Psoas muscle (tissue), 8 donors: Measurements from ENCODE around the gene TEX28. TPM values are rescaled to one million over a fixed set of nuclear protein-coding genes. Genes with fewer than 3 reads are reported as not detected.
"Not testable (repeated sequence)": the region's sequence is repeated elsewhere in the genome, so short reads cannot be mapped to it uniquely, and the experiment has no call there.

Experiments used
- ATAC-seq, 4 donors: fragments of 200-7000 bp; cut with Tn5 transposase; one replicate each; pipeline ENCODE4 v1.9.1; 2020; ENCODE audit warnings: moderate library complexity in 3 of 4, mild to moderate bottlenecking in 2 of 4
- DNase-seq, 2 donors: peaks; one replicate each; pipeline ENCODE4 v3.0.0-alpha.2; 2020
- H3K27ac ChIP-seq: fragments of 200-600 bp; one replicate; pipeline ENCODE4 v1.8.0; 2022
- H3K27me3 ChIP-seq, 3 donors: fragments of 200-600 bp in 1 of 3; one replicate each; pipeline versions ENCODE4 v1.6.1 to v1.8.0; 2013 to 2022; ENCODE audit warnings: low read length in 2 of 3, mild to moderate bottlenecking in 2 of 3, moderate library complexity in 1 of 3; ENCODE audit not compliant: insufficient read depth in 3 of 3
- H3K36me3 ChIP-seq, 2 donors: fragments of 200-600 bp in 1 of 2; one replicate each; pipeline versions ENCODE4 v1.6.1 to v1.8.0; 2013 to 2022; ENCODE audit warnings: low read depth in 1 of 2, mild to moderate bottlenecking in 1 of 2, moderate library complexity in 1 of 2; ENCODE audit not compliant: insufficient read depth in 1 of 2
- H3K4me1 ChIP-seq: fragments of 200-600 bp; one replicate; pipeline ENCODE4 v1.8.0; 2022
- H3K4me3 ChIP-seq: fragments of 200-600 bp; one replicate; pipeline ENCODE4 v1.8.0; 2022; ENCODE audit warnings: mild to moderate bottlenecking
- H3K9me3 ChIP-seq: fragments of 200-600 bp; one replicate; pipeline ENCODE4 v1.8.0; 2022
- WGBS, 3 donors: extraction: QIAGEN DNeasy Blood & Tissue Kit; methylation state at CpG; one replicate each; pipeline versions ENCODE4 v1.1.6 to v1.1.7; 2013; 5-methylcytosine and 5-hydroxymethylcytosine counted together
- intact Hi-C, 2 donors: fragments of 100-400 bp; cut with DNase I; formaldehyde crosslinking; loops; one replicate each; pipeline versions ENCODE4 v1.11.0 to v1.14.2; 2022
- polyA plus RNA-seq, 3 donors: library from polyadenylated mRNA; stranded (reverse); fragments of 200-250 nt; gene quantifications; one replicate each; pipeline ENCODE4 v1.2.3, GENCODE V29; 2013
- total RNA-seq, 4 donors: library from RNA; stranded (reverse); fragmentation: NEBNext Ultra II Directional in 2 of 4; extraction: Animal tissue kit (Norgen Biotek cat#: 25700) in 2 of 4; gene quantifications; one replicate each; pipeline versions ENCODE4 v1.2.1 to v1.2.4, GENCODE V29; 2021 to 2023
- TF ChIP-seq, protein P1 (sequence below): fragments of 200-600 bp; IDR thresholded peaks from one replicate; pipeline ENCODE4 v1.8.0; 2022; ENCODE audit warnings: antibody characterized with exemption
- donor health status: healthy with polysubstance abuse.
- donor health status: DM: no; HTN: no; CAD: no; lungs with moderate emphysema.
- donor health status: Bipolar disorder and iron deficiency.
- donor health status: healthy.
- donor health status: DM: yes; HTN: yes; CAD: no.
- donor health status: DM: no; HTN: no; CAD: no.
- donor health status: DM: no; HTN: no; CAD: no.
- donor health status: DM: yes; HTN: yes; CAD: no.

Gene TEX28
- total and polyA plus RNA-seq, 7 donors = not detected

DNA sequence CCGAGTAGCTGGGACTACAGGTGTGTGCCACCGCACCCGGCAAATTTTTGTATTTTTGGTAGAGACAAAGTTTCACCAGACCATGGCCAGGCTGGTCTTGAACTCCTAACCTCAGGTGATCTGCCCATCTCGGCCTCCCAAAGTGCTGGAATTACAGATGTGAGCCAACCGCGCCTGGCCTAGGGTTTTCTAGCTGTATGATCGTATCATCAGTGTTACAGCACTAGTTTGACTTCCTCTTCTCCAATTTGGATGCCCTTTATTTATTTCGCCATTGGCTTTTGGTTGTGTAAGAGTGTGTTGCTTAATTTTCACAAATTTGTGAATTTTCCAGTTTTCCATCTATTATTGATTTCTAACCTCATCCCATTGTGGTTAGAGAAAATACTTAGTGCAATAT is 5.9 kb upstream of the TEX28 start:
- no peak for ATAC-seq
- intact Hi-C loops = no loop called here
- TF ChIP-seq, protein P1, sequence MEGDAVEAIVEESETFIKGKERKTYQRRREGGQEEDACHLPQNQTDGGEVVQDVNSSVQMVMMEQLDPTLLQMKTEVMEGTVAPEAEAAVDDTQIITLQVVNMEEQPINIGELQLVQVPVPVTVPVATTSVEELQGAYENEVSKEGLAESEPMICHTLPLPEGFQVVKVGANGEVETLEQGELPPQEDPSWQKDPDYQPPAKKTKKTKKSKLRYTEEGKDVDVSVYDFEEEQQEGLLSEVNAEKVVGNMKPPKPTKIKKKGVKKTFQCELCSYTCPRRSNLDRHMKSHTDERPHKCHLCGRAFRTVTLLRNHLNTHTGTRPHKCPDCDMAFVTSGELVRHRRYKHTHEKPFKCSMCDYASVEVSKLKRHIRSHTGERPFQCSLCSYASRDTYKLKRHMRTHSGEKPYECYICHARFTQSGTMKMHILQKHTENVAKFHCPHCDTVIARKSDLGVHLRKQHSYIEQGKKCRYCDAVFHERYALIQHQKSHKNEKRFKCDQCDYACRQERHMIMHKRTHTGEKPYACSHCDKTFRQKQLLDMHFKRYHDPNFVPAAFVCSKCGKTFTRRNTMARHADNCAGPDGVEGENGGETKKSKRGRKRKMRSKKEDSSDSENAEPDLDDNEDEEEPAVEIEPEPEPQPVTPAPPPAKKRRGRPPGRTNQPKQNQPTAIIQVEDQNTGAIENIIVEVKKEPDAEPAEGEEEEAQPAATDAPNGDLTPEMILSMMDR = no peak
- H3K27me3 ChIP-seq = peaks cover 0 to 5% (median 0%) of the 10 kb centered on the region in 3 donors
- no peaks in the 10 kb centered on the region for H3K36me3 ChIP-seq
- WGBS, 3 donors = 91 to 93% (median 92%) methylated on average over 8 of the region's 8 CpGs
- H3K4me1 ChIP-seq = no peaks in the 10 kb centered on the region
- H3K9me3 ChIP-seq = no peaks in the 10 kb centered on the region
- no peak overlapping the region for H3K27ac ChIP-seq
- H3K4me3 ChIP-seq = no peak overlapping the region
- no peak for DNase-seq

DNA sequence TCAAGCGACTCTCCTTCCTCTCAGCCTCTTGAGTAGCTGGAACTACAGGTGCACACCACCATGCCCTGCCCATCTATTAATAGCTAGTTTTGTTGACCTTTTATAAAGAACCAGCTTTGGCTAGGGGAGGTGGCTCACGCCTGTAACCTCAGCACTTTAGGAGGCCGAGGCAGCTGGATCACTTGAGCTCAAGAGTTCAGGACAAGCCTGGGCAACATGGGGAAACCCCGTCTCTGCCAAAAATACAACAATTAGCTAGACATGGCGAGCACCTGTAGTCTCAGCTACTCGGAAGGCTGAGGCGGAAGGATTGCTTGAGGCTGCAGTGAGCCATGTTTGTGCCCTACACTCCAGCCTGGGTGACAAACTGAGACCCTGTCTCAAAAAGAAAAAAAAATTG is 3.4 kb upstream of the TEX28 start:
- Histone ChIP-seq H3K4me3 (no peak overlapping the region), H3K27me3 (no peaks in the 10 kb centered on the region), H3K9me3 (no peaks in the 10 kb centered on the region), H3K4me1 (no peaks in the 10 kb centered on the region), H3K27ac (no peak overlapping the region), H3K36me3 (no peaks in the 10 kb centered on the region)
- TF ChIP-seq, protein P1 = no peak
- ATAC-seq (no peak), DNase-seq (no peak)
- intact Hi-C loops = no loop called here
- 70 to 75% (median 73%) methylated on average over 7 of the region's 7 CpGs for WGBS, 3 donors

DNA sequence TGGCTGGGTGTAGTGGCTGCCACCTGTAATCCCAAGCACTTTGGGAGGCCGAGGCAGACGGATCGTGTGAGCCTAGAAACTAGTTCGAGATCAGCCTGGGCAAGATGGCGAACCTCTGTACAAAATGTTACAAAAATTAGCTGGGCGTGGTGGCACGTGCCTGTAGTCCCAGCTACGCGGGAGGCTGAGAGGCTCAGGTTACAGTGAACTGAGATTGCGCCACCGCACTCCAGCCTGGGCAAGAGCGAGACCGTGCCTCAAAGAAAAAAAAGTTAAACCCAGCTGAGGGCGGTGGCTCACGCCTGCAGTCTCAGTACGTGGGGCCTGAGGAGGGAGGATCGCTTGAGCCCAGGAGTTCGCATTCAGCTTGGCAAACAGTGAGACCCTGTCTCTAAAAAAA is 1.8 kb upstream of the TEX28 start:
- WGBS, 3 donors = 85 to 93% (median 88%) methylated on average over 17 to 18 of the region's 18 CpGs
- ATAC-seq = no peak
- Histone ChIP-seq H3K36me3 (no peaks in the 10 kb centered on the region), H3K27ac (no peak overlapping the region), H3K27me3 (no peaks in the 10 kb centered on the region), H3K4me3 (no peak overlapping the region), H3K9me3 (no peaks in the 10 kb centered on the region), H3K4me1 (no peaks in the 10 kb centered on the region)
- no peak for DNase-seq
- TF ChIP-seq, protein P1 = no peak
- intact Hi-C loops = no loop called here

DNA sequence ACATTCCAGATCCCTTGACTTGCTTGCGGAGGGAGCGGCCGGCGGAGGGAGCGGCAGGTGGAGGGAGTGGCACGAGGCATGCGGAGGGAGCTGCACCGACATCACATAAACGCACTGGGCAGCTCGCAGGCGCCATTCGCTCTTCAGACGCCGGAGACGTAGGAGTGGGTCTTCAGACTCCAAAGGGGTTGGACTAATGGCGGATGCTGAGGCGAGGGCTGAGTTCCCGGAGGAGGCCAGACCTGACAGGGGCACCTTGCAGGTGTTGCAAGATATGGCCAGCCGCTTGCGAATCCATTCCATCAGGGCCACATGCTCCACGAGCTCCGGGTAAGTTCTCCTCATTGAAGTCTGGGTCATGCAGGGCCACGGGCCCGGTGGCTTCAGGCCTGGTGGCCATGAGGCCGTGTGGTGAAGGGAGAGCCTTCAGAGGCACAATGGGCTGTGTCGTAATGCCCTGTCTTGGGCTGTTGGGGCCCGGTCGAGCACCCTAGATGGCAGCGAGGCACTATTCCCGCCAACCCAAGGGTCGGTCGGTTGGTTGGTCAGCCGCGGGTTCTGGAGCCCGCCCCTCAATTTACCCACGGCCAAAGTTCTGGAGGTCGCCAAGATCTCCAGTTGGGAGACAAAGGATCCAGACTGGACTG is 863 bp upstream of the TEX28 start, which contains the start of gene TKTL1:
TSS of gene TKTL1 (plus strand) at position 132 of the 647 bp plus-strand sequence. CDS start at position 197, 65 bp downstream.
- intact Hi-C loops = no loop called here

GRCh38 chrX:154286406-154286805 is 8.5 kb downstream of the TEX28 start:
- DNase-seq, H3K4me1 ChIP-seq, intact Hi-C loops, H3K36me3 ChIP-seq, ATAC-seq, H3K27ac ChIP-seq, H3K4me3 ChIP-seq, H3K27me3 ChIP-seq, H3K9me3 ChIP-seq: not testable (repeated sequence)
- WGBS, 3 donors = no CpG with 5 or more reads among the region's 10 CpGs

More for the DNA sequence above, 863 bp upstream of the TEX28 start, which contains the start of gene TKTL1:
- ATAC-seq (no peak), DNase-seq (no peak)
- Histone ChIP-seq H3K9me3 (no peaks in the 10 kb centered on the region), H3K4me3 (no peak within 1 kb of the TSS), H3K36me3 (no peaks in the 10 kb centered on the region), H3K27ac (no peak within 1 kb of the TSS), H3K4me1 (no peaks in the 10 kb centered on the region), H3K27me3 (no peaks in the 10 kb centered on the region)
- WGBS, 3 donors = 95 to 97% (median 96%) methylated on average over 31 to 37 of the region's 37 CpGs
- TF ChIP-seq, protein P1 = no peak

GRCh38 chrX:154284489-154285338 is 10.2 kb downstream of the TEX28 start:
- H3K4me3 ChIP-seq, DNase-seq, H3K9me3 ChIP-seq, H3K4me1 ChIP-seq, H3K27me3 ChIP-seq, intact Hi-C loops, H3K36me3 ChIP-seq, H3K27ac ChIP-seq: not testable (repeated sequence)
- peak in 3 of 4 donors; percentile 70 to 75 (median 72) for ATAC-seq
- WGBS, 3 donors = no CpG with 5 or more reads among the region's 23 CpGs

DNA sequence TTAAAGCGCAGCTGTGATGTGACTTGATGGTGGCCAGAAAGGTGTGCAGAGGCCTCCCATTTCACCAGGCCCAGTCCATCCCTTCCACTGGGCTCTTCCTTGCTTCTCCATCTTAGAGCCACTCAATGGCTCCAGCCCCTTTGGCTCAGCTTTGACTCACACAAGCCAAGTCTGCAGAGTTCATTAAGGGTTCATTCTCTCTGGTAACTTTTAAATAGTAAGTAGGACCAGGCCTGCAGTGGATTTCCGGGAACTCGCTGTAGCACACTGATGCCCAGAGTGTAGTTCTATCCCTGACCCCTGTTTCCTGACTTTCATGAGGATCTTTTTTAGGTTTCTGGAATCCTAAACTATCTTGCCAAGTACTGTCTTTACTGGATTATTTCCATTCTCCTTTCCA is 25.7 kb downstream of the TEX28 start:
- H3K36me3 ChIP-seq, H3K4me3 ChIP-seq, ATAC-seq, H3K27ac ChIP-seq, H3K9me3 ChIP-seq, H3K4me1 ChIP-seq, intact Hi-C loops, H3K27me3 ChIP-seq, DNase-seq: not testable (repeated sequence)
- WGBS, 3 donors = no CpG with 5 or more reads among the region's 3 CpGs
